Measurements from ENCODE around the gene CARD9. TPM values are rescaled to one million over a fixed set of nuclear protein-coding genes. Genes with fewer than 3 reads are reported as not detected.
"Not testable (repeated sequence)": the region's sequence is repeated elsewhere in the genome, so short reads cannot be mapped to it uniquely, and the experiment has no call there.

CARD9 gene
- total RNA-seq, 4 donors from 2014 or later = 1.1 to 5.6 (median 2.0) TPM

DNA sequence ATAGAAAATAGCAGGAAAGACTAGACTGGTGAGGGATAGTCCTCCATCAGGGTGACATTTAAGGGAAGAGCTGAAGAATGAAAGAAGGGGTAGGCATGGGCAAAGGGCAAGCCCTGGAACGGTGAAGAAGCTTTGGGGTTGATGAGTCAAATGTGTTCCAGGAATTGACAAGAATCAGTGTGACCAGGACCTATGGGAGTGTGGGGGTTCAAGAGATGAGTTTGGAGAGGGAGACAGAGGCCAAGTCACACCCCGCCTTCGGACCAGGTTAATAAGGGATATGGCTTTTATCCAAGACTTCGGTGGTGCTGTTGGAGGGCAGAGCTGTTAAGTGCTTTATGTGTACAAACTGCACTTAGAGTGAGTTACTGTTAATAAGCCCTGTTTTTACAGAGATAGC, 37.9 kb upstream of the CARD9 start:
- no peak for DNase-seq
- H3K9me3 ChIP-seq = no peaks in the 10 kb centered on the region
- 30 to 45% methylated on average over 2 to 4 of the region's 4 CpGs for WGBS, 2 donors (ENCODE audit: low coverage in 1 of 2)
- H3K36me3 ChIP-seq = peaks cover 0 to 37% (median 14%) of the 10 kb centered on the region in 4 donors
- intact Hi-C loops (cut with DNase I; ENCODE audit: low total_unique reads) (no loop called here), in situ Hi-C loops (cut with MboI; ENCODE audit: low pct_ligation_motif_present in 1 of 4, low pct_unique_long_range_greater_than_20kb in 1 of 4, low sequenced_read_pairs in 3 of 4) (no loop called here)
- H3K4me3 ChIP-seq = peak overlapping the region; percentile 84 to 99 (median 96)
- H3K27ac ChIP-seq = peak overlapping the region in 3 of 4 donors; percentile 84 to 91 (median 90)
- TF ChIP-seq, protein P1, sequence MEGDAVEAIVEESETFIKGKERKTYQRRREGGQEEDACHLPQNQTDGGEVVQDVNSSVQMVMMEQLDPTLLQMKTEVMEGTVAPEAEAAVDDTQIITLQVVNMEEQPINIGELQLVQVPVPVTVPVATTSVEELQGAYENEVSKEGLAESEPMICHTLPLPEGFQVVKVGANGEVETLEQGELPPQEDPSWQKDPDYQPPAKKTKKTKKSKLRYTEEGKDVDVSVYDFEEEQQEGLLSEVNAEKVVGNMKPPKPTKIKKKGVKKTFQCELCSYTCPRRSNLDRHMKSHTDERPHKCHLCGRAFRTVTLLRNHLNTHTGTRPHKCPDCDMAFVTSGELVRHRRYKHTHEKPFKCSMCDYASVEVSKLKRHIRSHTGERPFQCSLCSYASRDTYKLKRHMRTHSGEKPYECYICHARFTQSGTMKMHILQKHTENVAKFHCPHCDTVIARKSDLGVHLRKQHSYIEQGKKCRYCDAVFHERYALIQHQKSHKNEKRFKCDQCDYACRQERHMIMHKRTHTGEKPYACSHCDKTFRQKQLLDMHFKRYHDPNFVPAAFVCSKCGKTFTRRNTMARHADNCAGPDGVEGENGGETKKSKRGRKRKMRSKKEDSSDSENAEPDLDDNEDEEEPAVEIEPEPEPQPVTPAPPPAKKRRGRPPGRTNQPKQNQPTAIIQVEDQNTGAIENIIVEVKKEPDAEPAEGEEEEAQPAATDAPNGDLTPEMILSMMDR (IDR thresholded peaks at IDR 0.05) = no peak
- TF ChIP-seq POLR2A (IDR thresholded peaks at IDR 0.05) = no peak
- no peak for TF ChIP-seq EP300 (IDR thresholded peaks at IDR 0.05; ENCODE audit: low read depth)
- TF ChIP-seq POLR2AphosphoS5 (IDR thresholded peaks at IDR 0.05) = no peak
- no peaks in the 10 kb centered on the region for H3K27me3 ChIP-seq
- peaks cover 20 to 26% (median 21%) of the 10 kb centered on the region in 4 donors for H3K4me1 ChIP-seq

DNA sequence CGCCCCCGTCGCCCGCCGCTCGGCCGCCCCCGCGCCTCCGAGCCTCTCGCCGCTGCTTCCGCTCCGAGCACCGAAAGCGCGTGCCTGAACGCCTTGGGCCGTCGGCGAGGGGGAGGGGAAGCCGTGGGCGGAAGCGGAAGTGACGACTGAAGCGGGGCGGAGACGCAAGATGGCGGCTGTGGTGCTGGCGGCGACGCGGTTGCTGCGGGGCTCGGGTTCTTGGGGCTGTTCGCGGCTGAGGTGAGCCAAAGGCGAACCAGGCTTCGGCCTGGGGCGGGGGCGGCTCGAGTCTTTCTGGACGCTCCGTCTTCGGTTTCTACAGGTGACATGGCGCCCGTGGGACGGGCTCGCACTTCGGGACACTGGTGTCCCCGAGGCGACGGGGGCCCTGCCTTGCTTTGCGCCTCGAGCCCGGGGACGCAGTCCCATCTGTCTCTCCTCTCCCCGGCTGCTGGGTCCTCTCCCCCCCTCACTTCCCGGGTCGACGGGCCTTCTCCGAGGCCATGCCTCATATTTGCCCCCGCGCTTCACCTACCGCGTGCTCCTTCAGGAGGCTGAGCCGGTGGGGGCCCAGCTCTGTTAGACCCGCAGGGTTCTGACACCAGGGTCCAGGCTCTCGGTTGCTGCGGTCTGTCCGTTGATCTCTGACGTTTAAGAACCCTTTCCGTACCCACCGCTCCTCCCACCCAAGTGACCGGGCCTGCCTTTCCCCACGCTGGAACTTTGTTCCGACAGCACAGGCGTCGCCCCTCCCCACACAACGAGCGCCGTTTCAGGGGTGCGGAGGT, 37.2 kb upstream of the CARD9 start, which contains the start of the genes ENTR1 and PMPCA:
Gene ENTR1, minus strand, starts transcription at position 115 of the 788 bp plus-strand sequence. CDS start 217 bp downstream, outside the sequence.
Gene PMPCA, plus strand, starts transcription at position 159 of the 788 bp plus-strand sequence. Its CDS starts 11 bp downstream, at position 170.
- Histone ChIP-seq H3K9me3 (no peaks in the 10 kb centered on the region), H3K27ac (peak within 1 kb of the TSS; percentile 84 to 91 (median 90)), H3K4me1 (peaks cover 20 to 26% (median 21%) of the 10 kb centered on the region in 4 donors), H3K27me3 (no peaks in the 10 kb centered on the region), H3K36me3 (peaks cover 0 to 37% (median 11%) of the 10 kb centered on the region in 4 donors), H3K4me3 (peak within 1 kb of the TSS; percentile 84 to 99 (median 96))
- TF ChIP-seq POLR2A (IDR thresholded peaks at IDR 0.05) (peak; percentile 89), POLR2AphosphoS5 (IDR thresholded peaks at IDR 0.05) (peak; percentile 96 to 99 (median 99)), EP300 (IDR thresholded peaks at IDR 0.05; ENCODE audit: low read depth) (peak; percentile 9)
- TF ChIP-seq, protein P1 (IDR thresholded peaks at IDR 0.05) = no peak
- DNase-seq = peak; percentile 96
- 0 to 20% methylated on average over 1 to 41 of the region's 83 CpGs for WGBS, 2 donors (ENCODE audit: low coverage in 1 of 2)
- in situ Hi-C loops (cut with MboI; ENCODE audit: low pct_ligation_motif_present in 1 of 4, low pct_unique_long_range_greater_than_20kb in 1 of 4, low sequenced_read_pairs in 3 of 4) (no loop called here), intact Hi-C loops (cut with DNase I; ENCODE audit: low total_unique reads) (no loop called here)

DNA sequence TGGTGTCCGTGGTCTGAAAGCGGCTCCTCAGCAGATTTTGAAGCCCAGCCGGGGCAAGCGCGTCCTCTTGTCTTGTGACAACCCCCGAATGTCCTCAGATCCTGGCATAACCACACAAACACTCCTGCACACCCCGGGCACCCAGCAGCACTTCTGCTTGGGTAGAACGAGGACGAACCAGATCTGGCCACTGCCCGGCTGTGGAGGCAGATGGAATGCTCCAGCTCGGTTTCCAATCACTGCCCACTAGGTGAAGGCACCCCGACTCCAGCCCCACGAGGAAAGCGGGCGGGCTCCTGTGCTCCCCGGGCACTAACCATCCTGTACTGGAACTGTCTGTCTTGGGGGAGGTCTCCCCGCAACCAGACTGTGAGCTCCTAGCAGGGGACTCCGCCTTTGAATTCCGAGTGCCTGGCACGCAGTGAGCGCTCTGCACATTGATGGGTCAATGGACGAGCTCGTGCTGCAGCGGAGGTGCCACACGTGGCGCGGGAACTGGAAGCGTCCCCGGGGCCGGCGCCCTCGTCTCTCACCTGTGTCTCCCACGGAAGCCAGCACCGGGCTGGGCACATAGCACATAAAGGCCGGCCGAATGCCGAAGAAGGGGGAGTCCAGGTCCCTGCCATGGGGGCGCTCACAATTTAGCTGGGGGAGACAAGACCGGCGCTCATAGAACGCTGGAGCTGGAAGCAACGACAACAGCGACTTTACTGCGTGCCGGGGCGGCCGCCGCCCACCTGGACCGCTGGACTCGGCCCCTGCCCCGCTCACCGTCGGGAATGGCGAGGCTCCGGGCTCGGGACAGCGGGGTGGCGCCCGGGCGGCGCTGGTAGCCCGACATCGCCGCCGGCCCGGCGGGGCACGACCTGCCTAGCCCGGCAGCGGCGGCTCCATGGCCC, 36.3 kb upstream of the CARD9 start:
- in situ Hi-C loops (cut with MboI; ENCODE audit: low pct_ligation_motif_present in 1 of 4, low pct_unique_long_range_greater_than_20kb in 1 of 4, low sequenced_read_pairs in 3 of 4) = no loop called here
- peaks cover 20 to 26% (median 21%) of the 10 kb centered on the region in 4 donors for H3K4me1 ChIP-seq
- TF ChIP-seq EP300 (IDR thresholded peaks at IDR 0.05; ENCODE audit: low read depth) = no peak
- peak in 1 of 3 donors; percentile 36 for TF ChIP-seq POLR2AphosphoS5 (IDR thresholded peaks at IDR 0.05)
- peak; percentile 31 for TF ChIP-seq POLR2A (IDR thresholded peaks at IDR 0.05)
- peaks cover 0 to 44% (median 11%) of the 10 kb centered on the region in 4 donors for H3K36me3 ChIP-seq
- DNase-seq = peak; percentile 45
- H3K4me3 ChIP-seq = peak overlapping the region; percentile 84 to 98 (median 96)
- intact Hi-C loops (cut with DNase I; ENCODE audit: low total_unique reads) = loop anchor here (10.0 kb wide), 1 partner anchor 75 kb away; no protein-coding TSS in a partner anchor
- 17 to 78% methylated on average over 4 to 37 of the region's 71 CpGs for WGBS, 2 donors (ENCODE audit: low coverage in 1 of 2)
- no peaks in the 10 kb centered on the region for H3K9me3 ChIP-seq
- H3K27ac ChIP-seq = peak overlapping the region; percentile 84 to 91 (median 90)
- no peaks in the 10 kb centered on the region for H3K27me3 ChIP-seq

DNA sequence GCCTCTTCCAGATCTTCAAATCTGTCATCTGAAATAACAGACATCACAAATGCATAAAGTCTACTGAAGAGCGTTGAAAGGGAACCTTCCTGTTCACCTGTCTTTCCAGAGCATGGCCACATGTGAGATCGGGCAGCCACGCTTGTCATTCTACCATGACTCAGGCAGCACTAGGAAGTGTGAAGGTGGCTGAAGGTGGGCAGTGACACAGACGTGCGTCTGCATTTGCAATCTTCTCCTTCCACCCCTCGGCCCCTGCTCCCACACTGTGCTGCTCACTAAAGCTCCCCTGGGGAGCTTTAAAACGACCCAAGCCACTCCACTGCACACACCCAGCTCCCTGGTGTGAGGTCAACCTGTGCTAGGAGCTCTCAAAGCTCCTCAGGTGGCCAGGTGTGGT, 34.4 kb upstream of the CARD9 start:
- Histone ChIP-seq H3K4me1 (peaks cover 20 to 26% (median 21%) of the 10 kb centered on the region in 4 donors), H3K9me3 (no peaks in the 10 kb centered on the region), H3K27me3 (no peaks in the 10 kb centered on the region), H3K4me3 (no peak overlapping the region), H3K36me3 (peaks cover 0 to 34% (median 6%) of the 10 kb centered on the region in 4 donors), H3K27ac (no peak overlapping the region)
- WGBS, 2 donors (ENCODE audit: low coverage in 1 of 2) = 80 to 85% methylated on average over 1 to 7 of the region's 7 CpGs
- in situ Hi-C loops (cut with MboI; ENCODE audit: low pct_ligation_motif_present in 1 of 4, low pct_unique_long_range_greater_than_20kb in 1 of 4, low sequenced_read_pairs in 3 of 4) = no loop called here
- TF ChIP-seq EP300 (IDR thresholded peaks at IDR 0.05; ENCODE audit: low read depth) = no peak
- TF ChIP-seq POLR2A (IDR thresholded peaks at IDR 0.05) = no peak
- TF ChIP-seq POLR2AphosphoS5 (IDR thresholded peaks at IDR 0.05) = no peak
- TF ChIP-seq, protein P1 (IDR thresholded peaks at IDR 0.05) = no peak
- no peak for DNase-seq
- intact Hi-C loops (cut with DNase I; ENCODE audit: low total_unique reads) = loop anchor here (10.0 kb wide), 1 partner anchor 73 kb away; no protein-coding TSS in a partner anchor

DNA sequence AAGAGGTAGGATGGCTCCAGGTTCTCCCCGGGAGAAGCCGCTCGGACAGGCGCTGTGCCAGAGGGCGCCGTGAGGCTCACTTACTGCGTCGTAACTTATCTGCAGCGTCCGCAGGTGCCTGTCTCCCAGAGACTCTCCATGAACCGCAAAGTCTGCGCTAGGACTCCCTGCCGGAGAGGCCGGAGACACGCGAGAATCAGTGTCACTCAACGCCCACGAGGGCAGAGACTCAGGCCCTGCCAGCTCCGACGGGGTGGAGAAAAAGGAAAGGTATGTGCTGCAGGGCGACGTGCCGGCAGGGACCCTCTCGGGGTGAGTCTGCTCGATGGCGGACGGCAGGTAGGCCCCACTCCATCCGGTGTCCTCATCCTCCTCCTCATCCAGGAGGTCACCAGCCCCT, 33.6 kb upstream of the CARD9 start:
- H3K4me3 ChIP-seq; DNase-seq; H3K27me3 ChIP-seq; H3K9me3 ChIP-seq; in situ Hi-C loops (cut with MboI; ENCODE audit: low pct_ligation_motif_present in 1 of 4, low pct_unique_long_range_greater_than_20kb in 1 of 4, low sequenced_read_pairs in 3 of 4); H3K27ac ChIP-seq: not testable (repeated sequence)
- 91% methylated on average over 28 of the region's 28 CpGs; no CpG with 5 or more reads in 1 of the 2 donors for WGBS, 2 donors (ENCODE audit: low coverage in 1 of 2)
- intact Hi-C loops (cut with DNase I; ENCODE audit: low total_unique reads) = loop anchor here (10.0 kb wide), 1 partner anchor 72 kb away; no protein-coding TSS in a partner anchor
- H3K4me1 ChIP-seq = peaks cover 20 to 26% (median 21%) of the 10 kb centered on the region in 4 donors
- peaks cover 0 to 30% (median 6%) of the 10 kb centered on the region in 4 donors for H3K36me3 ChIP-seq

DNA sequence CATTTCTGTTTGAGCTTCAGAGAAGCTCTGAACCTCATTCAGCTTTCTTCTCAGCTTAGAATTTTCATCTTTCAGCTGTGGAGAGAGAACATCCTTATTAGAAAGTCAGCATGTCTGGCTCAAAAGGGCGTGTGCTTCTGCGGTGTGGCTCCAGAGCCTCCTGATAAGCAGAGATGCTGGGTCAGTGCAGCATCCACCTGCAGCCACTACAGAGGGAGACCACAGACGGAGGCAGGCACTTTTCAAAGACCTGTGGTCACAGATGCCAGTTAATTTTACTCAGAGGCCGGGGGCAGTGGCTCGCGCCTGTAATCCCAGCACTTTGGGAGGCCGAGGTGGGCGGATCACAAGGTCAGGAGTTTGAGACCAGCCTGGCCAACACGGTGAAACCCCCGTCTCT, 32.4 kb upstream of the CARD9 start:
- H3K4me1 ChIP-seq = peaks cover 10 to 15% (median 12%) of the 10 kb centered on the region in 4 donors
- 92% methylated on average over 10 of the region's 10 CpGs; no CpG with 5 or more reads in 1 of the 2 donors for WGBS, 2 donors (ENCODE audit: low coverage in 1 of 2)
- H3K4me3 ChIP-seq; in situ Hi-C loops (cut with MboI; ENCODE audit: low pct_ligation_motif_present in 1 of 4, low pct_unique_long_range_greater_than_20kb in 1 of 4, low sequenced_read_pairs in 3 of 4); H3K27me3 ChIP-seq; H3K9me3 ChIP-seq; H3K27ac ChIP-seq; DNase-seq: not testable (repeated sequence)
- intact Hi-C loops (cut with DNase I; ENCODE audit: low total_unique reads) = loop anchor here (10.0 kb wide), 1 partner anchor 71 kb away; no protein-coding TSS in a partner anchor
- H3K36me3 ChIP-seq = peaks cover 0 to 30% (median 6%) of the 10 kb centered on the region in 4 donors

All from transverse colon (tissue), 4 donors.